Progenitor cell of endocrine pancreas (in vitro differentiated cells): ENCODE data around the gene HOXC10. TPM values are rescaled to one million over a fixed set of nuclear protein-coding genes. Genes with fewer than 3 reads are reported as not detected.
A peak's percentile ranks its signal among the peaks of the same experiment; 100 is the strongest.

ENCODE experiments used
- DNase-seq: peaks from one replicate; pipeline ENCODE4 v3.0.0; 2021; ENCODE audit warnings: low spot score; ENCODE audit not compliant: unreplicated experiment
- H3K27ac Mint-ChIP-seq: 2 replicates; pipeline ENCODE4 v1.8.0; 2021; ENCODE audit warnings: mild to moderate bottlenecking, moderate library complexity, mixed read lengths
- H3K27me3 Mint-ChIP-seq: 2 replicates; pipeline ENCODE4 v1.8.0; 2021; ENCODE audit warnings: mixed read lengths
- H3K36me3 Mint-ChIP-seq: 2 replicates; pipeline ENCODE4 v1.8.0; 2022; ENCODE audit warnings: mixed read lengths; ENCODE audit not compliant: insufficient read depth
- H3K4me1 Mint-ChIP-seq: 2 replicates; pipeline ENCODE4 v1.8.0; 2021; ENCODE audit warnings: low read depth, mixed read lengths
- H3K4me3 Mint-ChIP-seq: 2 replicates; pipeline ENCODE4 v1.8.0; 2021; ENCODE audit warnings: low read depth, mild to moderate bottlenecking, moderate library complexity, mixed read lengths
- H3K9me3 Mint-ChIP-seq: 2 replicates; pipeline ENCODE4 v1.8.0; 2021; ENCODE audit warnings: low read depth, mixed read lengths
- total RNA-seq: library from RNA; stranded (reverse); gene quantifications from 2 replicates; pipeline ENCODE4 v1.2.1, GENCODE V29; 2021
- TF ChIP-seq, protein P1 (sequence below): fragments of 200-600 bp; sonication (generic); IDR thresholded peaks from one replicate; pipeline ENCODE4 v1.5.0; 2021; ENCODE audit warnings: antibody characterized with exemption, mild to moderate bottlenecking; ENCODE audit not compliant: unreplicated experiment

HOXC10 gene
- total RNA-seq, 1 donor from 2014 or later: not detected

- peaks cover 93% of the 10 kb centered on the region for H3K27me3 Mint-ChIP-seq
- no peaks in the 10 kb centered on the region for H3K9me3 Mint-ChIP-seq
- H3K36me3 Mint-ChIP-seq: no peaks in the 10 kb centered on the region
- TF ChIP-seq, protein P1, sequence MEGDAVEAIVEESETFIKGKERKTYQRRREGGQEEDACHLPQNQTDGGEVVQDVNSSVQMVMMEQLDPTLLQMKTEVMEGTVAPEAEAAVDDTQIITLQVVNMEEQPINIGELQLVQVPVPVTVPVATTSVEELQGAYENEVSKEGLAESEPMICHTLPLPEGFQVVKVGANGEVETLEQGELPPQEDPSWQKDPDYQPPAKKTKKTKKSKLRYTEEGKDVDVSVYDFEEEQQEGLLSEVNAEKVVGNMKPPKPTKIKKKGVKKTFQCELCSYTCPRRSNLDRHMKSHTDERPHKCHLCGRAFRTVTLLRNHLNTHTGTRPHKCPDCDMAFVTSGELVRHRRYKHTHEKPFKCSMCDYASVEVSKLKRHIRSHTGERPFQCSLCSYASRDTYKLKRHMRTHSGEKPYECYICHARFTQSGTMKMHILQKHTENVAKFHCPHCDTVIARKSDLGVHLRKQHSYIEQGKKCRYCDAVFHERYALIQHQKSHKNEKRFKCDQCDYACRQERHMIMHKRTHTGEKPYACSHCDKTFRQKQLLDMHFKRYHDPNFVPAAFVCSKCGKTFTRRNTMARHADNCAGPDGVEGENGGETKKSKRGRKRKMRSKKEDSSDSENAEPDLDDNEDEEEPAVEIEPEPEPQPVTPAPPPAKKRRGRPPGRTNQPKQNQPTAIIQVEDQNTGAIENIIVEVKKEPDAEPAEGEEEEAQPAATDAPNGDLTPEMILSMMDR: no peak
- H3K27ac Mint-ChIP-seq: no peak overlapping the region
- no peak for DNase-seq
- H3K4me1 Mint-ChIP-seq: no peaks in the 10 kb centered on the region
- no peak overlapping the region for H3K4me3 Mint-ChIP-seq
Observed at GRCh38 chr12:53975064-53975471, 9.9 kb upstream of the HOXC10 start.

- H3K27me3 Mint-ChIP-seq: peaks cover 93% of the 10 kb centered on the region
- H3K9me3 Mint-ChIP-seq: no peaks in the 10 kb centered on the region
- no peak for DNase-seq
- no peak overlapping the region for H3K4me3 Mint-ChIP-seq
- TF ChIP-seq, protein P1: no peak
- no peaks in the 10 kb centered on the region for H3K36me3 Mint-ChIP-seq
- no peaks in the 10 kb centered on the region for H3K4me1 Mint-ChIP-seq
- peak overlapping the region; percentile 79 for H3K27ac Mint-ChIP-seq
Observed at GRCh38 chr12:53975479-53976152, 9.3 kb upstream of the HOXC10 start.

DNA sequence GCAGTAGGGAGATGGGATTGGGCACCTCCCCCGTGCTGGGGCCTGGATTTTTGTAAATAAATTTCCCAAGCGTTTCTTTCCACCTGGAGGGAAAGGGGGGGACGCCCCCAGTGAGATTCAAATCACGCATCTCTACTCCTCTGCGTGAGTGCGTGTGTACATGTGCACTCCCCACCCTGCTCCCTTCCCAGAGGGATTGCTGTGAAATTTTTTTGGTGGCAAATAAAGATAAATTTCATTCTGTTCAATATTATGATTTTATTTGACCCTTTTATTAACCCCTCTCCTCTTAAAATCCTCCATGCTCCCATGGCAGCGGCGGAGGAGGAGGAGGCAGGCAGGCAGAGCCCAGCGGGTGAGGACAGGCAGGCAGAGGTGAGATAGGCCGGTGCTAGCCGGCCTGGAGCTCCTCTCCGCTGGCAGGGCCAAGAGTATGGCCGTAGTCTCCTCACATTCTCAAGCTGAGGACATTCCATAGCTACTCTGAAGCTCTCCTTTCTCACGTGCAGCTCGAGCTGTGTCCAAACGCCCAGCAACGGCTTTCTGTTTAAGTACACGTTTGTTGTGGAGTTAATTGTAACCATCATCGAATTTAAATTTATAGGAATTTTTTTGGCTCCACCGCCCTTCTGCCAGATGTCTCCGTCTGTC lies 8.6 kb upstream of the HOXC10 start:
- TF ChIP-seq, protein P1: no peak
- Mint-ChIP-seq H3K9me3 (no peaks in the 10 kb centered on the region), H3K4me3 (no peak overlapping the region), H3K36me3 (no peaks in the 10 kb centered on the region), H3K27me3 (peaks cover 93% of the 10 kb centered on the region), H3K4me1 (no peaks in the 10 kb centered on the region), H3K27ac (no peak overlapping the region)
- no peak for DNase-seq

- TF ChIP-seq, protein P1: no peak
- DNase-seq: no peak
- Mint-ChIP-seq H3K4me3 (no peak overlapping the region), H3K27ac (no peak overlapping the region), H3K27me3 (peaks cover 93% of the 10 kb centered on the region), H3K4me1 (no peaks in the 10 kb centered on the region), H3K36me3 (no peaks in the 10 kb centered on the region), H3K9me3 (no peaks in the 10 kb centered on the region)
Observed at GRCh38 chr12:53976823-53977595, 7.9 kb upstream of the HOXC10 start.
